Hematopoietic multipotent progenitor cell treated with erythropoietin and hydrocortisone succinate and interleukin-3 and kit ligand, for 17 days (in vitro differentiated cells): Measurements from ENCODE around the gene RNF187.
A peak's percentile ranks its signal among the peaks of the same experiment; 100 is the strongest.

Experiments
- DNase-seq: peaks from one replicate; pipeline ENCODE4 v3.0.0-alpha.2; 2015; ENCODE audit warnings: low spot score

Gene RNF187

DNA sequence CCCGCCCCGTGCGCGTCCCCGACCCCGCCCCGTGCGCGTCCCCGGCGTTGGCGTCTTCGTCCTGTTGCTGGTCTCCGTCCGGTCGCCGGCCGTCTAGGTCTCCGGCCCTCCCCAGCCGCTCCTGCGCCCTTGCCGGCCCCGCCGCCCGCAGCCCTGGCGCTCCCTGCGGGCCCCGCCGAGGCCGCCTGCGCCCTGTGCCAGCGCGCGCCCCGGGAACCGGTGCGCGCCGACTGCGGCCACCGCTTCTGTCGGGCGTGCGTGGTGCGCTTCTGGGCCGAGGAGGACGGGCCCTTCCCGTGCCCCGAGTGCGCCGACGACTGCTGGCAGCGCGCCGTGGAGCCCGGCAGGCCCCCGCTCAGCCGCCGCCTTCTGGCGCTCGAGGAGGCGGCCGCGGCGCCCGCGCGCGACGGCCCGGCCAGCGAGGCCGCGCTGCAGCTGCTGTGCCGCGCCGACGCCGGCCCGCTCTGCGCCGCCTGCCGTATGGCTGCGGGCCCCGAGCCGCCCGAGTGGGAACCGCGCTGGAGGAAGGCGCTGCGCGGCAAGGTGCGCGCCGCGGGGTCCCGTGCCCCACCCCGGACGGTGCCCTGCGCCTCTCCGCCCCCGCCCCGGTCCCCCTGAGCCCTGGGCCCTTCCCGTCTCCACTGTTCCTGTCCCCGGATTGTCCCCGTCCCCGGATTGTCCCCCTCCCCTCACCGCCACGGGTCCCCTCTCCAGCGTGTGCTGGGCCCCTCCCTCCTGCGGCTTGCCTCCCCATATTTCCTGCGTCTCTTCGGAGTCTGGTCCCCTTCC, at the start of gene RNF187:
RNF187 (plus strand) TSS at position 47 of the 789 bp plus-strand sequence.
- DNase-seq = no peak

- DNase-seq = no peak
Measured at GRCh38 chr1:228437424-228437962, 49.7 kb upstream of the RNF187 start.

- peak; percentile 10 for DNase-seq
Measured at GRCh38 chr1:228438266-228438665, 48.9 kb upstream of the RNF187 start.

DNA sequence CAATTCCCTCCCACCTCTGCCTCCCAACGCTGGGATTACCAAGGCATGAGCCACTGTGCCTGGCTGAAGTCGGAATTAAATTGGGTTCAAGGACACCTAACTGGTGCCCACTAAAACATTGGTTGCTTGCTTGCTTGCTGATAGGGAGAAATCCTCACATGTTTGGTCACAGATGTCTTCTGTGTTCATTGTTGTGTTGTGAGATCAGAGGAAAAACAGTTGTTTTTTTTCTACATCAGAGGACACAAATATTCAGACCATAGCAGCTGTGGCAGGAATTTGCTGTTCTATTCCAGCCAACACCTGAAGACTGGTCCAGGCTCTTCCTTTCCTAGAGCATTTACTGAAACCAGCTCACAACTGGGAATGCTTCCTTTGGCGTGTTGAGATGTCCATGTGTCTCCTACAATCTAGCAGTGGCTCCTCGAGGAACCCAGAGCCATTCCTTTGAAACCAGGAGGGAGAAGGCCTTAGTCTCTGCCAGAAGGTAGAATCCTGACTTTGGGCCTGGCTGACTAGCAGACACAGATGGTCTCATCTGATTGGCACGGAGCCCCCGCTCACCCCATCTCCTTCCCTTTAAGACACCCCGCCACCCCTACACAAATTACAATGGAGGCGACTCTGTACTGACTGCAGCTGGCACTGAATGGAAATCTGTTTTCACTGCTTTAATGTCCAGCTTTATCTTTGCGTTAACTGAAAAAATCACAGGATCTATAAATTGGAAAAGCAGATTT, 46.3 kb upstream of the RNF187 start:
- DNase-seq = no peak

- DNase-seq = no peak
Measured at GRCh38 chr1:228443395-228443794, 43.8 kb upstream of the RNF187 start.

DNA sequence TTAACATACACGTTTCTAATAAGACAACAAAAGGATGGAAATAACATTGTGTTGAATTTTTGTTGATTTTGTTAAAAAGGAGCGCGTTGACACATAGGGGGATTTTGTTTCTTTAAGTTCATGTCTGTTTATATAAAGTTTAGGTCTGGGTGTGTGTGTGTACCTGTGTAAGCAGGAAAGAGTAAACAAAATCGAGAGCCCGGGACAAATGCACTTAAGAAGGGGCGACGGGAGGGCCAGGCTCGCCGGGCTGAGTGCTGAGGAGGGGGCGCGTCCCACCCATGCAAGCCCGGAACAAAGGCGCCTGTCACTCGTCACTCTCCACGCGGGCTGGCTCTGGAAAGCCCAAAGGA, 41.7 kb upstream of the RNF187 start:
- no peak for DNase-seq

DNA sequence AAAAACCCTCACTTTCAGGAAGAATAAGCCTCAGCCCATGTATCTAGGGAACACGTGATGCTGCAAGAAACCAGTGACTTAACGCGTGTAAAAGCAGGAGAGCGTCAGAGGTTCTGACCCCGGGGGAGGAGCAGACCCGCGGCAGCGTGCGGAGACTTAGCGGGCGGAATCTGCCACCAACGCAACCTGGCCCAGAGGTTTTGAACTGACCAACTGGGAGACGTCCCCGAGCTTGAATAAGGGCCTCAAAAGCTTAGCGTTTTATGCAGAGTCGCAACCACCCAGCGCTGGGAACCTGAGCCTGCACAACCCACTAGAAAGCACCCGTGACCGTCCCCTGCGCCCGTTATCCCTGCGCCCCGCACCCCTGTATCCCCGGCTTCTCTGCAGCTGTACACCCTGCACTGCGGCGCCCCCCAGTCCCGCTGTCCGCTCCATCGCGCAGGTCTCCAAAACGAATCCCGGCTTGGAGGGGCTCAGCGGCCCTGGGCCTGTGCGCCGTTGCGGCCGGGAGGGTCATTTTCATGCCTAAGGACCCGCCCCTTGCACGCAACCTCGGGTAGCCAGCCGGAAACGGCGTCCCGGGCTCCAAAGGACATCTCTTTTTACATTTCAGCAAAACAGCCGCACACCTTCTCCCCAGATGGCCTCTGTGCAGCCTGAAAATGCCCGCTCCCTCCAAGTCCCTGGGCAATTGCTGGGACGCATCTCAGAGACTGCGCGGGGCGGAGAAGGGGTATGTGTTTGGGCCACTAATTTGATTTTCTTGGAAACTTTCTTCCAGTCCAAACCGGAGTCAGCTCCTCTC, 41.1 kb upstream of the RNF187 start:
- DNase-seq = no peak

DNA sequence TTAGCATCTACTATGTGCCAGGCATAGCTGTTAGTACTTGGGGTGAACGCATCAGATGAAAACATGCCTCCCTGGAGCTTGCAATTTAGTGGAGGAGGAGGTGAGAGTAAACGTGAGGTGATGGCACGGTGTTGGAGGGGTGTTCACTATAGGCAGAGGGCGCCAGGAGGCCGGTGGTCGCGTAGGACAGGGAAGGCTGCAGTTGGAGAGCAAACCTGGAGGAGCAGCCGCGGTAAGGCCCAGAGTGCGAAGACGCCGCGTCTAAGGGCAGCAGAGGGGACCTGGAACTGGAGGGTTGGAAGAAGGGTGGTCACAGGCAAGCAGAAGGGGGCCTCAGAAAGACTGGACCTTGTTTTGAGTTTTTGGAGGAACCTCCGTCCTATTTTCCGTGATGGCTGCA, 40.3 kb upstream of the RNF187 start:
- DNase-seq = no peak

- no peak for DNase-seq
Measured at GRCh38 chr1:228448372-228448771, 38.8 kb upstream of the RNF187 start.

GRCh38 chr1:228450200-228450599, 37.0 kb upstream of the RNF187 start:
- no peak for DNase-seq

GRCh38 chr1:228452194-228453021, 34.8 kb upstream of the RNF187 start:
- DNase-seq = no peak

GRCh38 chr1:228453022-228453560, 34.1 kb upstream of the RNF187 start:
- DNase-seq = no peak

DNA sequence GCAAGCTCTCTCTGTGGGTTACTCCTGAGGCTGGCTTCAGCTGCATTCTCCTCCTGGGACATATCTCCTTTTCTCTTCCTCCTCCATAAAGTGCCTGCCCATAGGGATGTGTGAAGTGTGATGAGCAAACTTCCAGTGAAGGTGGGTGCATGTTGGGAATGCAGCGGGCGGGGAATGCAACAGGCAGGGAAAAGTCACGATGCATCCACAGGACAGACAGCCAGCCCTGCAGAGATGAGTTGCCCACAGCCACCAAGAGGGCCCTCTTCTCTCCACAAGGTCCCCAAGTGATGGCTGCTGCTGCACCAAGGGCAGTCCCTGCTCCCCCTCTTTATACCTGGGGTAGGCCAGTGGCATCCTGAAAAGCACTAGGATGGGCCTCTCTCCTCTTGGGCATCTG, 33.6 kb upstream of the RNF187 start:
- DNase-seq = no peak

DNA sequence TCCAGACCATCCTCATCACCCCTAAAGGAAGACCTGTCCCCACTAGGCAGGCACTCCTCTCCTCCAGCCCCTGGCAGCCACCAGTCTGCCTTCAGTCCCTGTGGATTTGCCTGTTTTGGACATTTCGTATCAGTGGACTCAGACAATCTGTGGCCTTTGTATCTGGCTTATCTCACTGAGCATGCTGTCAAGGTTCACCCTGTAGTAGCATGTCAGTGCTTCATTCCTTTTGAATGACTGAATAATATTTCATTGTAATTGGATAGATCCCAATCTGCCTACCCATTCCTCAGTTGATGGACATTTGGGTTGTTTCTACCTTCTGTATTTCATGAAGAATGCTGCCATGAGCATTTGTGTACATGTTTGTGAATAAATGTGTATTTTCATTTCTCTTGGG, 32.9 kb upstream of the RNF187 start:
- DNase-seq = no peak

GRCh38 chr1:228455715-228456114, 31.5 kb upstream of the RNF187 start:
- DNase-seq = peak; percentile 39

- no peak for DNase-seq
Measured at GRCh38 chr1:228456252-228457016, 30.7 kb upstream of the RNF187 start.

DNA sequence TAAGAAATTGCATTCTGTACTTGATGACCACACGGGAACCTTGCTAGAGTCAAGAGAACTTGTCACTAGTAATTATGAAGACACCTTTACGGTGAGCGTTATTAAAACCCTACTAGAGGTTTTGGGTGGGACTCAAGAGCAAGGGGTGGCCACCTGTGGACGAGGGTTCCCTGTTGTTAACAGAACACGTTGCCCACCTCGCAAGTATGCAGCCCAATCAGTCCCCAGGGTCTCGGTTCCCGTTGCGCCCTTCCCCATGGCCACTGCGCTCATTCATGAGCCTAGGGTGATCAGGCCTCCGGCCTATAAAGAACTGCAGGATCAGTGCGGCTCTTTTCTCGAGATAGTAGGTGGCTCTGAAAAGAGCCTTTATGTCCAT, 30.2 kb upstream of the RNF187 start:
- DNase-seq = no peak

GRCh38 chr1:228457396-228458176, 29.6 kb upstream of the RNF187 start:
- peak; percentile 98 for DNase-seq

GRCh38 chr1:228459091-228459993, 27.8 kb upstream of the RNF187 start:
- DNase-seq = peak; percentile 85
